IPS DF 4.7 (cell line): Measurements from ENCODE around the gene SNRPA.
"Not testable (repeated sequence)": the region's sequence is repeated elsewhere in the genome, so short reads cannot be mapped to it uniquely, and the experiment has no call there.

ENCODE experiments used
- DNase-seq: peaks from one replicate; pipeline ENCODE4 v3.0.0-alpha.2; 2013; ENCODE audit warnings: low spot score; ENCODE audit errors: extremely low read depth

SNRPA gene

GRCh38 chr19:40800339-40800996 lies 49.5 kb downstream of the SNRPA start:
- no peak for DNase-seq

GRCh38 chr19:40800997-40801377 lies 50.0 kb downstream of the SNRPA start:
- DNase-seq = no peak

GRCh38 chr19:40801426-40802299 lies 50.7 kb downstream of the SNRPA start:
- no peak for DNase-seq

- DNase-seq = no peak
These were observed 51.5 kb downstream of the SNRPA start for GRCh38 chr19:40802300-40803169.

- no peak for DNase-seq
These were observed 52.3 kb downstream of the SNRPA start for GRCh38 chr19:40803170-40803856.

- no peak for DNase-seq
These were observed 53.1 kb downstream of the SNRPA start for GRCh38 chr19:40803857-40804782.

GRCh38 chr19:40804783-40805242 lies 53.8 kb downstream of the SNRPA start:
- no peak for DNase-seq

DNA sequence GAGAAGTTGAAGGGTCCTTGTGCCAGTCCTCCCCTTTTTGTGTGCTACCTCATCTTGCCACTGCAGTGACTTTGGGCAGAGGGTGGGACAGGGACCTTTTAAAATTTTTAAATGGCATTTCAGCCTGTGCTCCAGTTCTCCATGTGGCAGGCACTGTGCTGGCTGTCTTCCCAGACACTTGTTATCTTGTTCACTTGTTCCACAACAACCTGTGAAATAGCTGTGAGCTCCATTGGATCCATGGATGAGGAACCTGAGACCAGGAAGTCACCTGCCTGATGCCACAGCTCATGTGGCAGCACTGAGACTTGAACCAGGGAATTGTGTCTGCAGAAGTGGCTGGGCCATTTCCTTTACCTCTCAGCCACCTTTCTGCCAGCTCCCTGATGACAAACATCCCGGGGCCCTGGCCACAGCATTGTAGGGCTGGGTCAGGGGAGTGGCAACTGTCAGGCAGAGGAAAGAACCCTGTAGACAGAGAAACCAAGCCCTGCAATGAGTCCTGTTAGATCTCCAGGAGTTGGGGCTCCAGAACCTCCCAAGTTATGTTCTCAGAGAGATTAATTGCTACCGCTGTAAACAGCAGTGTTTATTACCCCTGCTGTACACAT lies 54.4 kb downstream of the SNRPA start:
- DNase-seq = no peak

DNA sequence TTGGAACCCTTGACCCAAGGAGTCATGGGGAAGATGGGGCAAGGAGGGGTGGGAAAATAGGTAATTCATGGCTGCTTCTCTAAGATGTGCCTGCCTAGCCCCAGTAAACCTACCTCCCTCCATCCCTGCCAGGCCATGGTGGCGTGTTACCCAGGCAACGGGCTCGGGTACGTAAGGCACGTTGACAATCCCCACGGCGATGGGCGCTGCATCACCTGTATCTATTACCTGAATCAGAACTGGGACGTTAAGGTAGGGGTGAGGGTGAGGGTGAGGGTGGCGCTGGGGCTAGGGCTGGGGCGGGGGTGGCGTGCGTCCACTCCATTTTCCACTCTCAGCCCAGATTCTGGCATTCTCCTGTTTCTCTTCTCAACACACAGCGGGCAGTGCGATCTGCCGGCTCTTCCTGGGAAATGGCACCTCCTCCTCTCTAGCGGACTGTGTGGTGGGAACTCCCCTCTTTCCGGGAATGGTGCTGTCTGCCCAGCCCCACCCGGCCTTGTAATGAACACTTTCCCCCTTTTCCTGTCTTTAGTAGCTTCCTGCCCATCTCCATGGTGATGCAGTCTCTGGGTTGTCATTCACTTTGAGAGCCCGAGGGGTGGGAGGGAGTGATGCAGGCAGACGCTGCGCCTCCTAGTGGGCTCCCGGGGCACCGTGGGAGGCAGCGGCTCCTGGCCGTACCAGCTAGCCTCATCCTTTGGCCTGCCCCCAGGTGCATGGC lies 55.6 kb downstream of the SNRPA start:
- peak; percentile 99 for DNase-seq

GRCh38 chr19:40807147-40808020 lies 56.4 kb downstream of the SNRPA start:
- no peak for DNase-seq

DNA sequence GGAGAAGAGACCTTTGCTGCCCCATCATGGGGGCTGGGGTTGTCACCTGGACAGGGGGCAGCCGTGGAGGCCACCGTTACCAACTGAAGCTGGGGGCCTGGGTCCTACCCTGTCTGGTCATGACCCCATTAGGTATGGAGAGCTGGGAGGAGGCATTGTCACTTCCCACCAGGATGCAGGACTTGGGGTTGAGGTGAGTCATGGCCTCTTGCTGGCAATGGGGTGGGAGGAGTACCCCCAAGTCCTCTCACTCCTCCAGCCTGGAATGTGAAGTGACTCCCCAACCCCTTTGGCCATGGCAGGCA lies 57.0 kb downstream of the SNRPA start:
- no peak for DNase-seq

- DNase-seq = no peak
These were observed 57.5 kb downstream of the SNRPA start for GRCh38 chr19:40808497-40808896.

- no peak for DNase-seq
These were observed 58.5 kb downstream of the SNRPA start for GRCh38 chr19:40809358-40810086.

DNA sequence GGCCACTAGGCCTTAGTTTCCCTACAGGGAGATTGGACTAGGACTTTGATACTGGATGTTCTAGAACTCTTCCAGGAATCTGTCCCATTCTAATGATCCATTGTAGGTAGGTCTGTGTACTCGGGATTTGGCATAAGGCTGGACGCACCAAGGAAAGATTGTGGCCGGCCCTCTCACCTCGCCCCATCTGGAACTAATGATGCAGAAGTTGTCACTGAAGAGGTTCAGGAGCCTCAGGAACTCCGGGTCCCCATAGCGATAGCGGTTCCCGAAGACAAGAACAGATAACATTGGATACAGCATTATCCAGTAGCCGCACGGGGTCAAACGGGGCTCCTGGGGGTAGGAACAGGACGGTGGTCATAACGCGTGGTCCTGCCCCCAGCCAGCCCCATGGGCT lies 59.2 kb downstream of the SNRPA start:
- DNase-seq = no peak

GRCh38 chr19:40810649-40811408 lies 59.8 kb downstream of the SNRPA start:
- DNase-seq = not testable (repeated sequence)

DNA sequence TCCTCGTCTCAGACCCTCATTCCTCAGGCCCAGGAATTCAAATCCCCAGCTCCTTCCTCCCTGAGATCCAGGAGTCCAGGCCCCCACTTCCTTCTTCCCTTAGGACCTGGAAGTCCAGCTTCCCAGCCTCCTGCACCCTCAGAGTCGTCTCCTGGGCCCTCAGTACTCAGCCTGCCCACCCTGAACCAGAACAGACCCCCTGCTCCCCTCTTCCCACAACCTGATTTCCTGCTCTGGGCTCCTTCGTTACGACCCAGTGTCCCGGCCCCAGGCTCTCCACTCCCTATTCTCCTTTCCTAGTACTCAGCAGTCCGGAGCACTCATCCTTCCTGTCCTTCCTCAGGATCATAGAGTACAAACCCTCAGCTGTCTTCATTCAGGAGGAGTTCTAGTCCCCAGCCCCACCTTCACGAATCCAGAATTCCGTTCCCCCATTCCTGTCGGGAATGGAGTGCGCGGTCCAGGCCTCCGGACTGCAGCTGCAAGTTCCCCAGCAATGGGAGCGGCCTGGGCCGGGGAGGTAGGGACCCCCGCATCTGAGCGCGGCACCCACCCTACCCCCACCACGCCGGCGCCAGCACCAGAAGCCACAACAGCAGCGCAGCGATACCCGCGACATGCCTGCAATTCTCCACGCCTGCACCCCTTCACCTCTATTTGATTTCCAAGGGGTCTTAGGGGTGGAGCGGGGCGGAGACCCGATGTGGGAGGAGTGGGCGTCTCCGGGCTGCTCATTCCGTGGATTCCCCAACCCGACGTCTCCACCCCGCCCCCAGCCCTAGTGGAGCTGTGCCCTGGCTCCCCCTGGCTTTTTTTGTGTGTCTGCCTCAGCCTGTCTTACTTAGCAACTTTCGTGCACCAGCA lies 60.7 kb downstream of the SNRPA start:
- no peak for DNase-seq
